DOHH2 (cell line): ENCODE measurements around the gene HSH2D.

ENCODE experiments used
- H3F3A ChIP-seq: fragments of 200-600 bp; sonication (generic), shearing (Covaris generic); 2 replicates; pipeline ENCODE4 v1.6.0; 2016; ENCODE audit warnings: antibody characterized with exemption, mild to moderate bottlenecking; ENCODE audit not compliant: control insufficient read depth, insufficient read depth
- H3K27ac ChIP-seq: fragments of 200-600 bp; sonication (generic); 2 replicates; pipeline ENCODE4 v1.5.1; 2014; ENCODE audit warnings: low read depth, mild to moderate bottlenecking, low read length, moderate library complexity
- H3K27me3 ChIP-seq: fragments of 200-600 bp; sonication (generic); 2 replicates; pipeline ENCODE4 v1.6.1; 2014; ENCODE audit warnings: mild to moderate bottlenecking, low read length, mixed read lengths; ENCODE audit not compliant: control insufficient read depth
- H3K36me3 ChIP-seq: fragments of 200-600 bp; sonication (generic); 2 replicates; pipeline ENCODE4 v1.6.1; 2014; ENCODE audit warnings: mild to moderate bottlenecking, low read length, moderate library complexity, mixed read lengths; ENCODE audit not compliant: control insufficient read depth
- H3K4me1 ChIP-seq: fragments of 200-600 bp; sonication (generic); 2 replicates; pipeline ENCODE4 v1.6.1; 2014; ENCODE audit warnings: mild to moderate bottlenecking, low read length, mixed read lengths; ENCODE audit not compliant: control insufficient read depth
- H3K4me2 ChIP-seq: fragments of 200-600 bp; sonication (generic); 2 replicates; pipeline ENCODE4 v1.6.0; 2014; ENCODE audit warnings: mild to moderate bottlenecking, low read length, moderate library complexity
- H3K4me3 ChIP-seq: fragments of 200-600 bp; sonication (generic); 2 replicates; pipeline ENCODE4 v1.5.1; 2014; ENCODE audit warnings: mild to moderate bottlenecking, low read length, mixed read lengths
- H3K79me2 ChIP-seq: fragments of 200-600 bp; sonication (generic); 2 replicates; pipeline ENCODE4 v1.6.1; 2014; ENCODE audit warnings: mild to moderate bottlenecking, low read length, mixed read lengths; ENCODE audit not compliant: control insufficient read depth
- H3K9me2 ChIP-seq: fragments of 200-600 bp; sonication (generic); replicated peaks from 2 replicates; pipeline ENCODE4 v1.6.1; 2014; ENCODE audit warnings: mild to moderate bottlenecking, low read length, mixed read lengths; ENCODE audit not compliant: control insufficient read depth
- H3K9me3 ChIP-seq: fragments of 200-600 bp; sonication (generic); 2 replicates; pipeline ENCODE4 v1.6.1; 2014; ENCODE audit warnings: antibody characterized with exemption, low read length, mixed read lengths; ENCODE audit not compliant: control insufficient read depth, insufficient read depth
- H4K20me1 ChIP-seq: fragments of 200-600 bp; sonication (generic); 2 replicates; pipeline ENCODE4 v1.6.0; 2014; ENCODE audit warnings: low read depth, mild to moderate bottlenecking, antibody characterized with exemption, low read length, moderate library complexity; ENCODE audit not compliant: control insufficient read depth, insufficient read depth
- CTCF ChIP-seq: fragments of 200-600 bp; sonication (generic); IDR thresholded peaks from one replicate; pipeline ENCODE4 v1.5.1; 2014; ENCODE audit warnings: antibody characterized with exemption, mild to moderate bottlenecking, low read depth, low read length; ENCODE audit not compliant: poor library complexity, severe bottlenecking
- EZH2phosphoT487 ChIP-seq: fragments of 200-600 bp; sonication (generic); IDR thresholded peaks from 2 replicates; pipeline ENCODE4 v1.6.1; 2017; ENCODE audit warnings: borderline replicate concordance, mild to moderate bottlenecking, antibody characterized with exemption, low read length, moderate library complexity, mixed read lengths

HSH2D gene

GRCh38 chr19:16207063-16207462 is 63.6 kb downstream of the HSH2D start:
- no peaks in the 10 kb centered on the region for H3F3A ChIP-seq
- H3K4me3 ChIP-seq: no peak overlapping the region
- peaks cover 14% of the 10 kb centered on the region for H3K79me2 ChIP-seq
- no peaks in the 10 kb centered on the region for H4K20me1 ChIP-seq
- H3K4me1 ChIP-seq: no peaks in the 10 kb centered on the region
- H3K36me3 ChIP-seq: peaks cover 79% of the 10 kb centered on the region
- H3K9me3 ChIP-seq: no peaks in the 10 kb centered on the region
- TF ChIP-seq CTCF (no peak), EZH2phosphoT487 (no peak)
- no peaks in the 10 kb centered on the region for H3K9me2 ChIP-seq
- H3K27me3 ChIP-seq: no peaks in the 10 kb centered on the region
- no peak overlapping the region for H3K27ac ChIP-seq
- no peak overlapping the region for H3K4me2 ChIP-seq

- Histone ChIP-seq H3K4me2 (no peak overlapping the region), H3K4me1 (no peaks in the 10 kb centered on the region), H4K20me1 (no peaks in the 10 kb centered on the region), H3F3A (no peaks in the 10 kb centered on the region), H3K79me2 (peaks cover 14% of the 10 kb centered on the region), H3K27me3 (no peaks in the 10 kb centered on the region), H3K9me3 (no peaks in the 10 kb centered on the region), H3K36me3 (peaks cover 76% of the 10 kb centered on the region), H3K4me3 (no peak overlapping the region), H3K27ac (no peak overlapping the region), H3K9me2 (no peaks in the 10 kb centered on the region)
- no peak for TF ChIP-seq EZH2phosphoT487
- TF ChIP-seq CTCF: no peak
Measured at GRCh38 chr19:16207490-16208025, 64.1 kb downstream of the HSH2D start.
